MCF 10A (cell line): Measurements from ENCODE around the gene URAD. TPM values are rescaled to one million over a fixed set of nuclear protein-coding genes. Genes with fewer than 3 reads are reported as not detected.

Experiments
- BruUV-seq: library from RNA; stranded (reverse); fragments of 400-500 nt; replicated peaks from 2 replicates; lab custom pipeline; 2021; lab: Mats Ljungman, UMichigan
- CTCF ChIA-PET: fragments of 300-600 bp; sonication (Branson Sonifier 250); formaldehyde crosslinking; extraction: SDS; loops from one replicate; lab custom pipeline; 2021; ENCODE audit warnings: antibody characterized with exemption, inconsistent platforms; lab: Yijun Ruan, JAX
- POLR2A ChIA-PET: fragments of 300-600, 350-650 bp; sonication (Branson Sonifier 250); formaldehyde crosslinking; extraction: SDS; loops from one replicate; lab custom pipeline; 2020; ENCODE audit warnings: antibody characterized with exemption, inconsistent platforms; lab: Yijun Ruan, JAX
- DNase-seq: peaks from one replicate; pipeline ENCODE4 v3.0.0-alpha.2; 2018; ENCODE audit not compliant: unreplicated experiment
- H3K27ac Mint-ChIP-seq: one replicate; pipeline ENCODE4 v1.8.0; 2022; ENCODE audit warnings: mild to moderate bottlenecking, low read depth, mixed read lengths; ENCODE audit not compliant: unreplicated experiment
- H3K27me3 Mint-ChIP-seq: one replicate; pipeline ENCODE4 v1.8.0; 2022; ENCODE audit warnings: mixed read lengths; ENCODE audit not compliant: insufficient read depth, unreplicated experiment
- H3K36me3 Mint-ChIP-seq: one replicate; pipeline ENCODE4 v1.8.0; 2022; ENCODE audit warnings: mild to moderate bottlenecking, moderate library complexity, mixed read lengths; ENCODE audit not compliant: insufficient read depth, unreplicated experiment
- H3K4me1 Mint-ChIP-seq: one replicate; pipeline ENCODE4 v1.8.0; 2022; ENCODE audit warnings: mixed read lengths; ENCODE audit not compliant: insufficient read depth, unreplicated experiment
- H3K4me3 Mint-ChIP-seq: one replicate; pipeline ENCODE4 v1.8.0; 2022; ENCODE audit warnings: mild to moderate bottlenecking, moderate library complexity, mixed read lengths; ENCODE audit not compliant: unreplicated experiment
- H3K9me3 Mint-ChIP-seq: one replicate; pipeline ENCODE4 v1.8.0; 2022; ENCODE audit warnings: mixed read lengths; ENCODE audit not compliant: unreplicated experiment
- intact Hi-C: fragments of 100-400 bp; cut with micrococcal nuclease; formaldehyde crosslinking; loops from 2 replicates; pipeline ENCODE4 v1.14.1; 2022
- total RNA-seq: library from RNA; stranded (reverse); gene quantifications from 2 replicates; pipeline ENCODE4 v1.2.3, GENCODE V29; 2022
- TF ChIP-seq, protein P1 (sequence below): fragments of 200-600 bp; IDR thresholded peaks from one replicate; pipeline ENCODE4 v1.8.0; 2022; ENCODE audit warnings: antibody characterized with exemption, mild to moderate bottlenecking; ENCODE audit not compliant: unreplicated experiment

The URAD gene
- total RNA-seq, 1 experiment from 2014 or later, result not detected

DNA sequence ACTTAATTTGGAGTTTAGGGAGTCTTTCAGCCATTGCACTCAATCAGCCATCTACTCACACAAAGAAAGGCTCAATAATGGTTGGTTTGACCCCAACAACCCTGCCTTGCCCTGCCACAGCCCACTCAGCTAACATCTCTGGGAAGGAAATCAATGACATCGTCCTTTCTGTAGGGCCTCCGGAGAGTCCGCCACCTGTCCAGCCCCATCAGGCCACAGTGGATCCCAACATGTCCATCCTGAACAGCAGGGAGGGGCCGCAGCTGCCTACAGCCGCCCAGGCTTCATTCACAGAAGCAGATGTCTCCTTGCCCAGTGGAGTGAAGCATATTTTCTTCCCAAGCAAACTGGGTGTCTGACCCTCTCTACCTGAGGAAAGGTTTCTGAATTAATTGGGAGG, 15.2 kb downstream of the URAD start:
- DNase-seq, result no peak
- H3K9me3 Mint-ChIP-seq, result no peaks in the 10 kb centered on the region
- no TSS peak for BruUV-seq
- CTCF ChIA-PET, result interaction anchor here (0.9 to 2.6 kb wide), 3 partner anchors 11 to 611 kb away, joined by 3 to 10 read pairs (median 4); no protein-coding TSS in a partner anchor
- POLR2A ChIA-PET, result no interaction called here
- intact Hi-C loops, result no loop called here
- H3K36me3 Mint-ChIP-seq, result no peaks in the 10 kb centered on the region
- H3K4me3 Mint-ChIP-seq, result no peak overlapping the region
- H3K27ac Mint-ChIP-seq, result no peak overlapping the region
- H3K27me3 Mint-ChIP-seq, result peaks cover 68% of the 10 kb centered on the region
- H3K4me1 Mint-ChIP-seq, result no peaks in the 10 kb centered on the region
- TF ChIP-seq, protein P1, sequence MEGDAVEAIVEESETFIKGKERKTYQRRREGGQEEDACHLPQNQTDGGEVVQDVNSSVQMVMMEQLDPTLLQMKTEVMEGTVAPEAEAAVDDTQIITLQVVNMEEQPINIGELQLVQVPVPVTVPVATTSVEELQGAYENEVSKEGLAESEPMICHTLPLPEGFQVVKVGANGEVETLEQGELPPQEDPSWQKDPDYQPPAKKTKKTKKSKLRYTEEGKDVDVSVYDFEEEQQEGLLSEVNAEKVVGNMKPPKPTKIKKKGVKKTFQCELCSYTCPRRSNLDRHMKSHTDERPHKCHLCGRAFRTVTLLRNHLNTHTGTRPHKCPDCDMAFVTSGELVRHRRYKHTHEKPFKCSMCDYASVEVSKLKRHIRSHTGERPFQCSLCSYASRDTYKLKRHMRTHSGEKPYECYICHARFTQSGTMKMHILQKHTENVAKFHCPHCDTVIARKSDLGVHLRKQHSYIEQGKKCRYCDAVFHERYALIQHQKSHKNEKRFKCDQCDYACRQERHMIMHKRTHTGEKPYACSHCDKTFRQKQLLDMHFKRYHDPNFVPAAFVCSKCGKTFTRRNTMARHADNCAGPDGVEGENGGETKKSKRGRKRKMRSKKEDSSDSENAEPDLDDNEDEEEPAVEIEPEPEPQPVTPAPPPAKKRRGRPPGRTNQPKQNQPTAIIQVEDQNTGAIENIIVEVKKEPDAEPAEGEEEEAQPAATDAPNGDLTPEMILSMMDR, result no peak

GRCh38 chr13:27972478-27972820, 16.0 kb downstream of the URAD start:
- intact Hi-C loops, result no loop called here
- no peaks in the 10 kb centered on the region for H3K9me3 Mint-ChIP-seq
- no TSS peak for BruUV-seq
- no peaks in the 10 kb centered on the region for H3K4me1 Mint-ChIP-seq
- peaks cover 68% of the 10 kb centered on the region for H3K27me3 Mint-ChIP-seq
- ChIA-PET POLR2A (no interaction called here), CTCF (interaction anchor here (0.6 to 1.5 kb wide), 4 partner anchors 11 to 610 kb away, joined by 3 to 8 read pairs (median 4); no protein-coding TSS in a partner anchor)
- H3K27ac Mint-ChIP-seq, result no peak overlapping the region
- no peak for DNase-seq
- no peaks in the 10 kb centered on the region for H3K36me3 Mint-ChIP-seq
- H3K4me3 Mint-ChIP-seq, result no peak overlapping the region
- TF ChIP-seq, protein P1, result no peak

DNA sequence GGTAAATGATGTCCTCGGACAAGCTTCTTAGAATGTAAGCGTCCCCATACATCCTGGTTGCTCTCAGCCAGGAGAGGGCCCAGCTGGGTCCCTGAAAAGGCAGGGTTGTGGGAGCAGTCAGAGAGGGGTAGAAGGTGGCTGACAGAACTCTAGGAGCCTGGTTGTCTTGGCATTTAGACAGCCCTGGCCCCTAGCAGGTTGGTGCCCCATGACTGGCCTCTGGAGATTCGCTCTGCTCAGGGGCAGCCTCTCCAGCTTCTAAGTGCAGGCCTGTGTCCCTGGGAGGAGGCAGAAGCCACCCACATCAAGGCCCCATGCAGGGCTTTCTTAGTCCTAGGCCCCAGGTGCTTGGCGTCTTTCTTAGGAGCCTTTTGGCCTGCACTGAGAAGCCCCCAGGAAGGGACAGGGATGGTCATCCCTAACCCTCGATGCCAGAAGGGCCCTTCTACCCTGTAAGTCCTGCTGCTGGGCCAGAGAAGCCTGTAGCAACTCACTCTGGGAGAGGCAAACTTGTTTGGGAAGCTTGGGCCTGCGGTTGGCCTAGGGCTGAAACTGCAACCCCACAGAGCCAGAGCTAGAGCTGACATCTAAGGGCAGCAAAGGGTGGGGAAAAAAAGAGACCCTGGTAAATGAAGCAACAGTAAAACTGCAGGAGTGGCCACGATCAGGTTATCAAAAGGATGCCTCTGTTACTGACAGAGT, 16.6 kb downstream of the URAD start:
- Mint-ChIP-seq H3K4me1 (no peaks in the 10 kb centered on the region), H3K9me3 (no peaks in the 10 kb centered on the region), H3K4me3 (no peak overlapping the region), H3K27ac (no peak overlapping the region), H3K27me3 (peaks cover 68% of the 10 kb centered on the region), H3K36me3 (no peaks in the 10 kb centered on the region)
- intact Hi-C loops, result no loop called here
- no peak for DNase-seq
- POLR2A ChIA-PET, result no interaction called here
- CTCF ChIA-PET, result interaction anchor here (0.5 to 1.7 kb wide), 6 partner anchors 11 to 610 kb away, joined by 3 to 8 read pairs (median 4); no protein-coding TSS in a partner anchor
- TF ChIP-seq, protein P1, result no peak
- BruUV-seq, result no TSS peak

GRCh38 chr13:27971236-27971645, 17.3 kb downstream of the URAD start:
- ChIA-PET POLR2A (no interaction called here), CTCF (interaction anchor here (0.5 to 2.0 kb wide), 5 partner anchors 11 to 145 kb away, joined by 3 to 8 read pairs (median 6); no protein-coding TSS in a partner anchor)
- no peaks in the 10 kb centered on the region for H3K36me3 Mint-ChIP-seq
- no peaks in the 10 kb centered on the region for H3K4me1 Mint-ChIP-seq
- no TSS peak for BruUV-seq
- no peak for DNase-seq
- H3K9me3 Mint-ChIP-seq, result no peaks in the 10 kb centered on the region
- intact Hi-C loops, result no loop called here
- peaks cover 65% of the 10 kb centered on the region for H3K27me3 Mint-ChIP-seq
- TF ChIP-seq, protein P1, result no peak
- no peak overlapping the region for H3K27ac Mint-ChIP-seq
- no peak overlapping the region for H3K4me3 Mint-ChIP-seq
